Islet precursor cell (in vitro differentiated cells): ENCODE data around the gene RECQL5.

Source experiments
- DNase-seq: peaks from one replicate; pipeline ENCODE4 v3.0.0-alpha.2; 2018

RECQL5 gene

DNA sequence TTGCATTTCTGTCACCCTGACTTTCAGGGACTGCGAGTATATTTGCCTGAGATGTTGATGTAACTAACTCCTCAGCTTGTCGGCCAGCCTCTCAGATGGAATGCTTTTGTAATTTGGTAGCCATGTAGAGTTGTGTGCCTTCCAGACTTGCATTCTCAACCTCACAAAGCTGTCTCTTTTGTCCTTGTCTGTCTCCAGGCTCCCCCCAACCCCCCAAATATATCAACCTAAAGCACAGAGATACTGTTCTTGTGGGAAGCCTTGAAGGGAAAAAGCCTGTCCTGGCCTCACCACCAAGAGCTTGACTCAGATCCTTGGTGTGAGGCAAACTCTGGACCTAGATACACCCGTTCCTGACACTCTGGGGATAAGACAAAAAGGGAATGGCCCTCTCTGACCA is 18.5 kb upstream of the RECQL5 start:
- DNase-seq: peak; percentile 57

DNA sequence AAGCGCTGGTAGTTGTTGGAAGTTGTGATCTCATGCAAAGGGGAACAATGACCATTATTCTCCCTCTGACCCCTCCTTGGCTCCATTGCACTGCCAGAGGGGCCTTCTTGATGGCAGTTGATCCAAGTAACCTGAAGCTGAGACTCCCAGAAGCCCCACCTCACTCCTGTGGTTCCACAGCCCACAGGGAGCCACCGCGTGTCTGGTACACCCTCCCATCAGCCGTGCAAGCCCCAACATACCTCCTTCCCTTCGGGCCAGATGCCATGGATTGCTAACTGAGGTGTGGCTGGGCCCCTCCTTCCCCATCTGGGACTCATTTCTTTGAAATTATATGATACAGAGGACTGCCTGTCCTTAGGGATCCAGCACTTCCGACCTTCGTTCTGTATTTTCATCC is 18.0 kb upstream of the RECQL5 start:
- peak; percentile 80 for DNase-seq

DNA sequence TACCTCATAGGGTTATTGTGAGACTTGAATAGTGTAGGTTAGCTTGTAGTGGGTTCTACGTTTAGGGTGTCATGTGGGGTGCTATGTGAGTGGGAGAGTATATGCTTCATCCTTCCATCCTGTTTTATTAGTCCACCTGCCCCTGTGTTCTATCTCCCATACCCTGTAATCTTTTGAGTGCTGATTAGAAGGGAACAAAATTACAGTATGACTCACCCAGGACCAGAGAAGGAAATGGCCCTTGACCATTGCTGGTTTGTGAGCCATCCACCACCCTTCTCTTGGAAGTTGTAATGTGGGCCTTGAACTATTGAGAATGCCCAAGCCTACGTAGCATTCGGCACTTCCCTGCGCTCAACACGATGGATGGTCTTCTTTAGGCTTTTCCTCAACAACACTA is 17.3 kb upstream of the RECQL5 start:
- DNase-seq: no peak

DNA sequence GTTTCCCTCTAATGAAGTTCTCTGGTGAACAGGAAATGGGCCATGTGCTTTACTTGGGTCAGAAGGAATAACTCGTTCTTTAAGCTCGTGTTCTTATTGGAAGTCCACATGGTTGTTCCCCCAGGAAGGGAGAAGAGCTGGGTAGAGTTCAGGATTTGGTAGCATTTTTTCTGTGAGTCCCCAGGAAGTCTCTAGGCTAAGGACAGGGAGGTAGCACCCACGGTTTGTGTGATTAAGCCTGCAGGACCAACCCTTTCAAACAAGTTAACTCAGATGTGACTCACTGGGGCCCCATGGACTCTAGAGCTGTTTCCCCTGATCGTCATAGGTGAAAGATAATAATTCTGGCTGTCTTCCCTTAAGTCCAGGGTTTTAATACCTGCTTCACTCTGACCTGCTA is 16.6 kb upstream of the RECQL5 start:
- peak; percentile 55 for DNase-seq

DNA sequence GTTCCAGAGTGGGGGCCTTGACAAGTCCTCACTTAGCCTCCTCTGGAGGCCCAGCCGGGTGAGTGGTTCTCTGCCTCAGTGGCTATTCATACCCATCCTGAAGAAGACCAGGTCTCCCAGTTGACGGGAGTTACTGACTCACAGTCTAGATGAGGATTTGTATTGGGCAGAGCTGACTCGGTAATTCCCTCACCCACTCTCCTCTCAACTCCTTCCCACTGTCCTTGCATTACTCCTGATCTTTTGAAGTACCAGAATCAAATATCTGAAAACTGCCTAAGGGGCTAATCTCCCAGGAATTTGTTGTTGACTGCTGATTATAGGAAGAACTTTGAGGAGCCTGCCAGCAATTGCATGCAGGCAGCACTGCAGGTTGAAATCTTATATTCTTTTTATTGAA is 14.3 kb upstream of the RECQL5 start:
- DNase-seq: peak; percentile 82

DNA sequence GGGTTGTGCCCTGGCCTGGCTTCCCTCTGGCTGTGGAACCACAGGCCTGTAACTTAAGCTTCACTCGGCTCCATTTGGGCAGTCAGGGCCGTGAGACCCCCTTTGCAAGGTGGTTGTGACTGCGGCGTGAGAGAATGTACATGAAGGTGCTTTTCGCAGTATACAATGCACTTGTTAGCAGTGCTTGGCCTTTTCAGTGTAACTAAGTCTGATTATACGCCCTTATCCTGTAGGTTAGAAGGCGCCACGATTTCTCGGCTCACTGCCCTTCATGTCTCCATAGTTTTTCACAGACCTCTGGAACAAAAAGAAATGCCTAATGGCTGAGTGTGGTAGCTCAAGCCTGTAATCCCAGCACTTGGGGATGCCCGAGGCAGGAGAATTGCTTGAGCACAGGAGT is 13.5 kb upstream of the RECQL5 start:
- peak; percentile 54 for DNase-seq

DNA sequence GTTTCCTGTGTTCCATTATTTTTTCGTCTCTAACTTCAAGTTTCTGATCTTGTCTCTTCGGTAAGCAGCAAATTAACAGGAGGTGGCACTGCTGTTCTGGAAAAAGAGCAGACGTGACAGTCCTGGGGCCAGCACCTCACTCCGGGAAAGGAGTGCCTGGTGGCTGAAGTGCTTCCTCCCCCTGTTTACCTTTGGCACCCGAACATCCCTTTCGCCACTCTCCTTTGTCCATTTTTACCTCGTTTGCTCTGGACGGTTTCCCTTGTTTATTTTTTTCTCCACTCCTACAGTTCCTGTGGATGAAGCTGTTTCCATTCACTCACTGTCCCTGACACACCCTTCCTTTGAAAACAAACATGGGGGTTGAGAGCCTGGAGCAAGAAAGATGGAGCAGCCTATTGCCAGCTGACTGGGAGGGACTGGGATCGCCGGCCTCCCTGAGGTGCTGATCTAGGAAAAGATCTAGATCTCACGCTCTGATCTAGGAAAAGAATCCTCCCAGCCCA is 12.8 kb upstream of the RECQL5 start:
- DNase-seq: peak; percentile 71

DNA sequence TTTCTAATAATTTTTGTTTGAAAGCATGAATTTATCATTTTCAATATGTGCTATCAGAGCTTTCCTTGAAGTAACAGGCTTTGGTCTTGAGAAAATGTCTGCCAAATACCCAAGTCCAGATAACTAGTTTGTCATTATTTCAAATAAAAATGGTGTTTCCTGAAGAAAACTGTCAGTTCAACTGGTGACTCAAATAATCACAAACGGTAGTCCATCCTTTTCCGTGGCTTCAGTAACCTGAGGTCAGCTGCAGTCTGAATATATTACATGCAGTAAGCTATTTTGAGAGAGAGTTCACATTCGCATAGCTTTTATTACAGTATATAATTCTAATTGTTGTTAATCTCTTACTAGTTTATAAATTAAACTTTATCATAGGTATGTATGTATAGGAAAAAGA is 9.5 kb upstream of the RECQL5 start:
- no peak for DNase-seq

DNA sequence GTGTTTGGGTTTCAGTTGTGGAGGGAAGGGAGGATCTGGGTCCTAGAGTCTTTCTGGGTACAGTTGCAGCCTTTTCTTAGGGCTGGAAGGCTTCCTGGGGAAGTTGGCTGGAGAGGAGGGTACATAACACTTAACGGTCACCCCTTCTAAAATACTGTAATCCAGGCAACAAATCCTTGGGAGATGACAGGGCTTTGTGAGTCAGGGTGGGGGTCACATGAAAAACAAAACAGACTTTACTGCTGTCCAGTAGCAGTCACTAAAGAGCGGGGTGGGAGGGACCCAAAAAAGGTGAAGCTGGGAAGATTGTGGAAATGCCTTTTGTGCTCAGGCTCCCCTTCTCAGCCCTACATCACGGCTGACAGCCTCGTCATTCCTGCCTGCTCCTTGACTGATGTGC is 6.5 kb upstream of the RECQL5 start:
- no peak for DNase-seq

DNA sequence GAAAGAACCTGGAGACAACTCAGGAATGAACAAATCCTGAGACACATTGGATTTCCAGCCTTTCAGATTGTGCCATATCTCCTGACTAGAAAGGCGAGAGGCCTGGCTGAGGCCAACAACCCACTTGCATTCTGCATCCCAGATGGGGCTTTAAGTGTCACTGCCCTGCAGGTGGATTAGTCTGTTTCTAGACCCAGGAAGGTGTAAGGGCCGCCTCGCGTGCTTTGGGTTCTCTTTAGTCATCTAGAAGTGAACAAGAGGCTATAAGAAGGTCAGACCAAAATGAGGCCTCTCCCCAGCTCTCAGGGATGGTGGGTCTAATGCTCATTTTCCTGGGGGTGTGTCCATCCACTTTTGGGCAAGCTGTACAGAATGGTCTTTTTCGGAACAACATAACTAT is 5.1 kb upstream of the RECQL5 start:
- no peak for DNase-seq

DNA sequence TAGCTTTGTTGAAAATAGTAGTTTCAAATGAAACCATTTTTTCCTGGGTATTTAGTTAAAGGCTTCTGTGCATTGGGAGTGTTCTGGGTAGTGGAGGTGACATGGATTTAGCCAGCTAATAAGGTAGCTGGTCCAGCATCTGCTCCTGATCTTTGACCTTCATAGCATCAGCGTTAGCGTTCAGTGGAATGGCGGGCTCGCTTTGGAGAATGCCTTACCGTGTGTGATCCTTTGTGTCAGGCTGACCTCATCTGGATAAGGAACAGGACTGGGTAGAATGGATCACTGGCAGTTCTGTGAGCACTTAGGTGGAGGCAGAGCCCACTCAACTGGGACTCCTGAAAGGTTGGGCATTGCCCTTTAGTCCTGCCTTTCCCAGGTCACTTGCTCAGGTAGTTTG is 3.9 kb upstream of the RECQL5 start:
- no peak for DNase-seq

DNA sequence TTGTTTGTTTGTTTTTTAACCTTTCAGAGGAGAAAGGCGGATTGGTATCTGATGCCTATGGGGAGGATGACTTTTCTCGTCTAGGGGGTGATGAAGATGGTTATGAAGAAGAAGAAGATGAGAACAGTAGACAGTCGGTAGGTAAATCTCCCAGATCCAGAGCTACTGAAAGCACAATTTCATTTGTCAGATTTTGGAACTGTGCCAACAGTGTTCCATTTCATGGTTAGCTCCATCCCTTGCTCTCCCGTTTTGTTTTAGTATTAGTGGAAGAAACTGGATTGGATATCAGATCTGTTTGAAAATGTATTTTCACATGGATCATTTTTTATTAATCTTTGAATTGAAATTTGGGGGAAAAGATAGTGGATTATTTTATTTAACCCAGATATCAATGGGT is 1.5 kb upstream of the RECQL5 start:
- no peak for DNase-seq

DNA sequence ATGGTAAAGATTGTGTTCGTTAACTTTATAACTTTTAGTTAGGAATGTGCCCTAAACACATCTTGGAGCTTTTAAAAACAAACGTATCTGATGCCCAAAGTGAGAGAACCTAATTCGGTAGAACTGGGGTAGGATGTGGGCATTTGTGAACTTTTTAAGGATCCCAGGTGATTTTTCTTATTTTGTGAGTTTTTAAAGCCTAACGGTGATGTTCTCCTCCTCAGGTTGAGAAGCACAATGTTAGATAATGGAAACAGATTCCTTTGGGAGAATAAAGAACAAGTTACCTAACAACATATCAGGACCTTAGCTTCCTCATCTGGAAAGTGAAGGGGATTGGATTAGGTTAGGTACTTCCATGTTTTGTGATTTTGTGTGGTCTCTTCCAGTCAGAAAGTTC is 871 bp upstream of the RECQL5 start:
- no peak for DNase-seq

DNA sequence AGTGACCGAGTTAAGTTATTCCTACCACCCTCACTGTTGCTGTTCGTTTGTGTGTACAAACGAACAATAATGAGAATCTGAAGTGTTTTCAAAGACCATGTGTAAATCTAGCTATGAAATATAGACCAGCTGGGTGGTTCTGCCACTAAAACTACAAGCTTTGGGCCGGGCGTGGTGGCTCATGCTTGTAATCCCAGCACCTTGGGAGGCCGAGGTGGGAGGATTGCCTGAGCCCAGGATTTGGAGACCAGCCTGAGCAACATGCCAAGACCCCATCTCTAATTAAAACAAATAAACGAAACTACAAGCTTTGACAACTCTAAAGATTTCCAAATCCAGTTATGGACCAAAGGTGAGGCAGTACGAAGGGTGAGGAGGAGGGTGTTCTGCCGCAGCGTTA is 973 bp downstream of the RECQL5 start:
- DNase-seq: no peak

DNA sequence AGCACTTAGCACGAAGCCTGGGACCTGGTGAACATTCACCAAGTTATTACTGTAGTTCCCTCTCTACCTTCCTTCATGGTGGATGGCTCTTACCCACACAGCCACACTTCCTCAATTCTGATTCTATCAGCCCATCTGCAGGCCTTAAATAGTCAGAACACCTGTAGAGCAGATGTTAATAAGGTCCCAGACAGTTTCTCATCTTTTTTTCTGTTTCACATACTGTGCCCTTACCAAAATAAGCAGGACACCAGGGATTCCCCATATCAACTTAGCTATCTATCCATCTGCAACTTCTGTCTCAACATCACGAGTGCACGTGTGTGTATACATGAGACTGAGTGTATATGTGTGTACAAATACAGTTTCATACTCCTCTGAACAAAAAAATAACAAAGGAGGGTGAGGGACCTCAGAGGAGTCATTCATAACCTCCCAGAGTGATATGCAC is 2.8 kb downstream of the RECQL5 start:
- no peak for DNase-seq

DNA sequence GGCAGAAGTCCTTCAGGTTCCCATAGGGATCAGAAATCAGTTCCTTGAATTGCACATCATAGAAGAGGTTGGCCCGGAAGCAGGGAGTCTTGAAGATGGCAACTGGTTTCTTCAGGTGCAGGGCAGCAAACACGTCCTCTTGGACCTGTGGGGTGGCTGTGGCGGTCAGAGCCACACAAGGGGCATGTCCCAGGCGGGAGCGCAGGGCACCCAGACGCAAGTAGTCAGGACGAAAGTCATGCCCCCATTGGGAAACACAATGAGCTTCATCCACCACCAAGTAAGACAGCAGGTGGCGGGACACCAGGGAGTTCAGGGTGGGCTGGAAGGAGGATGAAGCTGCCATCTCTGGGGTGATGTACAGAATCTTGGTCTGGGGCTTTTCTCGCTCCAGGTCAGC is 4.4 kb downstream of the RECQL5 start:
- DNase-seq: no peak

DNA sequence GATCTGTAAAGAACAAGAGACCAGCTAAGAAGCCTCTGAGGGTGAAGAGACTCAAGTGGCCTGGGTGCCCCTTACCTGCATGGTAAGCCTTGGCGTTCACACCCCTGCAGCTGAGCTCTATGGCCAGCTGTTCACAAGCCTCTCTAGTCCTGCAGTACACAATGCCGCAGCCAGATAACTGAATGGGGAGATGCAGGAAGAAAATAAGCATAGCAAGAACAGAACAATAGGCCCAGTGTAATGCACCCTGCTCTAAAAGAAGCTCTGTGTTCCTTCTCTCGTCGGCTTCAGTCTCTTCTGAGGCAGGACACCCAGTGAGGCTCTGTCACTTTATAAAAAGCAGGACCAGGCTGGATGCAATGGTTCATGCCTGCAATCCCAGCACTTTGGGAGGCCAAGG is 5.4 kb downstream of the RECQL5 start:
- DNase-seq: no peak

DNA sequence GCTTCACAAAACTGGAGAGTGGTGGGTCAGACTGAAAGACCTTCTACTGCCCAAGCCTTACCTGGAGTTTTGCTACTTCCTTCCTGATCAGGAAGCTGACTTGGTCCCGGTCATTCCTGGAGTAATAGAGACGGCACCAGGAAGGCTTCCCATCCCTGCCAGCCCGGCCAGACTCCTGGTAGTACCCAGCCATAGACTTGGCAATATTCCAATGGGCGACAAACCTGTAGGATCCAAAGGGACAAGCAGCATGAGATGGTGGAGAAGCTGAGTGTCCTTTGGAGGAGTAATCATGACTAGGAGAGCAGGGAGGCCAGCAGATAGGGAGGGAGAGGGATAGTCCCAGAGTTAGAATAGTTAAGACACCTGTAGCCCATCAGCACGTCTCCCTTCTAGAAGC is 8.7 kb downstream of the RECQL5 start:
- DNase-seq: no peak

DNA sequence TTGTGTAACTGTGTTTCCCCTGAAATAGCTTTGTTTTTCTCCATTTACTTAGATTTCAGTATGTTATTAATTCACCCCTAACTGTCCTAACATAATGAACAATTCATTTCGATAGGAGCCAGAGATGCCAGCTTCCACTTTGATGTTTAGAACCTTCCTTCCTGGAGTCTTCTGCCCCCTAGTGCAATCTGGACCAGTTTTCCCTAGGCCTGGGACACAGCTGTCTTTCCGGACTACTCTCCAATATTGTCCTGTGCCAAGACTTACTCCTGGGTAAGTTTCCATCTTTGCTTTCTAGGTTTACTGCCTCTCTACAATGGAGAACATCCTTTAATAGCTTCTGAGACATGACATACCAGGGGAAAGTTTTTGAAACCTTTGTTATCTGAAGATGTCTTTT is 12.8 kb downstream of the RECQL5 start:
- DNase-seq: no peak

DNA sequence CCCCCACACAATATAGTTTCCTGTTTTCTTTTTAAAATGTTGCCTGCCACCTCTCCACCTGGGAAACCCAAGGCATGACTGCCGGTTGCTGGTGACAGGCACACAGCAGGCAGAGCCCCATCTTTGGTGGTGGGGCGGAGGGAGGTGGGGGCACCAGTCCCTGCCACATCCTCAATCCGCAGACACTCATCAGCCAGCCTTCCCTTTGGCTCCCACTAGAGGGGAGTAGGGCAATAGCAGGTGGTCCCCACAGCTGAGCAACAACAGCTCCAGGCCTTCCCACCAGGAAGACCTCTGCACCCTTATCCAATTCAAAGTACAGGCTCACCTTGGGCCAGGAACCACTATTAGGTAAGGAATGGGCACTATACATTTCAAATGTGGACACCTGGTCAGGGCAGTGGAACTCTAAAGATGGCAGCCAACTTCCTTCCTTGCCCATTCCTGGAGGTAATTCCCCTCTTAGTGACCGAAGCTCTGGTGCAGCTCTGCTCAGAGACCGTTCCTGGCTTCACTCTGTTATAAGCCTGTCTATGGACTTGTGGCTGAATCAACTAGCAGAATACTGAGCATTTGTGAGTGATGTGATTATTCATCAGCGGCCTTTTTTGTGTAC is 13.9 kb downstream of the RECQL5 start:
- DNase-seq: peak; percentile 88

DNA sequence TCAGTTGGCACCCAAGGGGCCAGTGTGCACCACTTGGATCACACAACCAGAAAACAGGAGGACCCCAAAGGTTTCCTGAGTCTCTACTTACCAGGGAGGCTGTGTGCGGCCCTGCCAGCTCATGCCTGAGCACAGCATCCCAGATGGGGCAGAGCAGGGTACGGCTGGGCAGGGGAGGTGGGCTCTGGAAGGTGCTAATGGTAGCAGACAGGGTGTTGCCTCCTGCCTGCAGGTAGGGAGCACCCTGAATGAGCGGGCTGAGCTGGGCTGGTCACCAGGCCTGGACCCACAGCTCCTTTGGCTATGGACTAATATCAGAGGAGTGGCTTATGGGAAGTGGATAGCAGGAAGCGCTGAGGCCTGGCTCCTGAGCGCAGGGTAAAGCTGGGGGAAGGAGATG is 14.6 kb downstream of the RECQL5 start:
- no peak for DNase-seq

DNA sequence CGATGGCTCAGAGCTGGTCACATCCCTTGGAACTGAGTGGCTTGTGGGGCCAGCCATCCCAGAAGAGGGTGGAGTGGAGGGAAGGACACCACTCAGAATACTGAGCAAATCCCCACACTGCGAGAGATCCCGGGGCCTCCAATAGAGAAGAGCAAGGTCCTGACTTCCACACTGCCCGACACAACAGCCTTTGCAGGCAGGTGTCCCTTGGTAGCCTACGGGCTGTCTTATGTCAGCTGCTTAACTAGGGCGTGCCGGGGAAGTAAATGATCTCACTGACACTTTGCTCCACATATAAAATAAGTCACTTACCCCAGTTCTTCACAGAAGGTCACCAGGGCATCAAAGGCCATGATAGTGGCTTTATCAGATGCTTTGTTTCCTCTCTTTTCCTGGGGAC is 16.1 kb downstream of the RECQL5 start:
- no peak for DNase-seq

DNA sequence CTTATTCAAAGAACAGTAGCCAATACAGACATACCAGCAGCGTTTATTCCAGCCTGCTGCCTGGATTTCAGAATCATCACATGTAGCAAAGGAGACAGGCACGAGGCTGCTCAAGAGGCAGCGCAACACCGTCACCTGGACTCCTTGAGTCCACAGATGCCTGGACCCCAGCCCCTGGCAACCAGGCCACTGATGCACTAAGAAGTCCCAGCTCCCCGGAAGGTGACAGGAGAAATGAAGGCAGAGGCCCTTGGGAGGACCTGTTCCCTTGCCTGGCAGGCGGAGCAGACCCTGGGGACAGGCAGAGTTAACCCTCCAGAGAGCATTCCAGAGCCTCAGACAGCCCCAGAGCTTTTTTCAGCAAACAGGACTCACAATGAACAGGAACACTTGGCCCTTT is 17.3 kb downstream of the RECQL5 start:
- DNase-seq: peak; percentile 66

DNA sequence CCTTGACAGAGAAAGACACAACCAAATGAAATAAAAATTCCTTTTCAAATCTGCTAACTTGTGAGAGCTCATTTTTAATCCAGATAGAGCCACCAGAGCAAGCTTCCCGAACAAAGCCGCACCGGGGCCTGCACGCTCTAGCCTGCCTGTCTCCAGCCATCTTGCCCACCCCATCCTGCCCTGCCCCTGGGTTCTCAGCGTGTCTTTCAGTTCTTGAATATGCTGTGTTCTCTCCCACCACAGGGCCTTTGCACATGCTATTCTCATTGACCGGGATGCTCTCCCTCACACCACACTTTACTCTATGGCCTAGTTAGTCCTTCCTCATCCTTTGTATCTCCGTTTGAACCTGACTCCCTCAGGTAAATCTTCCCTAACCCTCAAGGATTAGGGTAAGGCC is 19.0 kb downstream of the RECQL5 start:
- DNase-seq: peak; percentile 42

DNA sequence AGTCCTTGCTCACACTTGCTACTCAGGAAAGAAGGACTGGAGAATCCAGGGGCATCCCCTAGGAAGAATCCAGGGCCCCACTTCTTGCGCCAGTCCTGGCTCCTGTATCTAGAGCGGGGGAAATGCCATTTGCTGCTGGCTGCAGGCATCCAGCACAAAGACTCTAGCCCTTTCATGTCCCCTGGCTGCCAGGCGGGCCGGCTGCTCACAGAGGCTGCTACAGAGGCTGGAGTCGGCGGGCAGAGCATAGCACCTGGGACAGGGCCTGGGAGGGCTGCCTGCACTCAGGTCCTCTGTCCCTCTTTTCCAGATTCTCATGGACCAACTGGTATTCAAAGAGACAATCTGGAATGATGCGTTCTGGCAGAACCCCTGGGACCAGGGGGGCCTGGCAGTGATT is 19.9 kb downstream of the RECQL5 start:
- peak; percentile 62 for DNase-seq

DNA sequence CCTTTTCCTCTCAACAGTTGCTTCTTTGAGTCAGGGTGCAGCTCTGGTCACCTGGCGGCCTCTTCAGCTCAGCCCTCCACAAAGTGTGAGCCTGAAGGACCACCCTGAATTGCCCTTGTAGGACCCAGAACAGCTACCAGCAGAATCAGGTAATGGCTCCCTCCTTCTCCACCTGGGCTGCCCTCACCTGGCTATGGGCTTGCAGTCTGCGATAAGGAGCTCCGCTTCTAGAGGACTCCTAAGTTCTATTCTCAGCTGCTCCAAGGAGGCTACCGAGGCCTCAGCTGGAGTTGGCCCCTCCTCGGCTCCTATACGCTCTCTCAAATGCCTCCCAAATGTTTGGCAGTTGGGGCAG is 20.3 kb downstream of the RECQL5 start:
- DNase-seq: no peak
